Liver (tissue), 9 donors: ENCODE results near the gene SYK. TPM values are rescaled to one million over a fixed set of nuclear protein-coding genes. Genes with fewer than 3 reads are reported as not detected.

Source experiments
- DNase-seq: peaks from one replicate; pipeline ENCODE4 v3.0.0-alpha.2; 2017; ENCODE audit warnings: low spot score
- H3K27ac ChIP-seq, 2 donors: one replicate each; pipeline ENCODE4 v1.7.0; 2013; ENCODE audit warnings: inconsistent platforms in 2 of 2, low read length in 2 of 2, control low read depth in 1 of 2, low read depth in 1 of 2, mild to moderate bottlenecking in 1 of 2
- H3K27me3 ChIP-seq, 4 donors: one replicate each; pipeline versions ENCODE4 v1.6.1 to v1.7.0; 2013; ENCODE audit warnings: low read length in 3 of 4, inconsistent platforms in 1 of 4, mild to moderate bottlenecking in 1 of 4, moderate library complexity in 1 of 4; ENCODE audit not compliant: control insufficient read depth in 4 of 4, insufficient read depth in 4 of 4
- H3K36me3 ChIP-seq, 4 donors: one replicate each; pipeline versions ENCODE4 v1.6.1 to v1.7.0; 2013; ENCODE audit warnings: low read length in 3 of 4, mild to moderate bottlenecking in 3 of 4, low read depth in 1 of 4, moderate library complexity in 1 of 4; ENCODE audit not compliant: control insufficient read depth in 4 of 4, insufficient read depth in 3 of 4
- H3K4me1 ChIP-seq, 4 donors: one replicate each; pipeline versions ENCODE4 v1.6.1 to v1.7.0; 2013; ENCODE audit warnings: low read length in 3 of 4, mild to moderate bottlenecking in 3 of 4, moderate library complexity in 1 of 4; ENCODE audit not compliant: control insufficient read depth in 4 of 4, insufficient read depth in 4 of 4
- H3K4me3 ChIP-seq, 3 donors: one replicate each; pipeline versions ENCODE4 v1.6.1 to v1.7.0; 2013; ENCODE audit warnings: low read length in 3 of 3, control low read depth in 1 of 3, low read depth in 1 of 3, mild to moderate bottlenecking in 1 of 3
- H3K9ac ChIP-seq, 2 donors: one replicate each; pipeline ENCODE4 v1.7.0; 2013; ENCODE audit warnings: low read length in 2 of 2, mild to moderate bottlenecking in 2 of 2, moderate library complexity in 2 of 2, control low read depth in 1 of 2, low read depth in 1 of 2
- H3K9me3 ChIP-seq, 4 donors: one replicate each; pipeline versions ENCODE4 v1.6.1 to v1.7.0; 2013; ENCODE audit warnings: low read length in 3 of 4; ENCODE audit not compliant: control insufficient read depth in 4 of 4
- ATF3 ChIP-seq: IDR thresholded peaks from 2 replicates; pipeline ENCODE4 v1.6.1; 2016; ENCODE audit warnings: antibody characterized with exemption
- CTCF ChIP-seq: fragments of 150-350 bp; IDR thresholded peaks from 2 replicates; pipeline ENCODE4 v1.5.1; 2017; ENCODE audit warnings: improper control_type of control experiment, low read depth, low read length; ENCODE audit not compliant: missing input control
- EGR1 ChIP-seq, 2 donors: IDR thresholded peaks; 2 replicates each; pipeline ENCODE4 v1.6.1; 2016 to 2018; ENCODE audit warnings: antibody characterized with exemption in 2 of 2, low read depth in 2 of 2
- FOXA2 ChIP-seq: IDR thresholded peaks from 2 replicates; pipeline ENCODE4 v1.6.1; 2016; ENCODE audit warnings: antibody characterized with exemption
- GABPA ChIP-seq, 2 donors: IDR thresholded peaks in 1 of 2; conservative IDR thresholded peaks in 1 of 2; 2 replicates each; pipeline ENCODE4 v1.6.1; 2016; ENCODE audit warnings: antibody characterized with exemption in 2 of 2, mild to moderate bottlenecking in 1 of 2, moderate library complexity in 1 of 2
- HNF4A ChIP-seq, 2 donors: conservative IDR thresholded peaks; 2 replicates each; pipeline ENCODE4 v1.6.1; 2016; ENCODE audit warnings: antibody characterized with exemption in 2 of 2, mild to moderate bottlenecking in 2 of 2
- HNF4G ChIP-seq: IDR thresholded peaks from 2 replicates; pipeline ENCODE4 v1.6.1; 2016; ENCODE audit warnings: antibody characterized with exemption
- JUND ChIP-seq, 2 donors: IDR thresholded peaks; 2 replicates each; pipeline ENCODE4 v1.6.1; 2016; ENCODE audit warnings: antibody characterized with exemption in 2 of 2
- MAX ChIP-seq: IDR thresholded peaks from 2 replicates; pipeline ENCODE4 v1.6.1; 2016; ENCODE audit warnings: antibody characterized with exemption
- NR2F2 ChIP-seq: IDR thresholded peaks from 2 replicates; pipeline ENCODE4 v1.6.1; 2016; ENCODE audit warnings: antibody characterized with exemption
- RAD21 ChIP-seq, 2 donors: IDR thresholded peaks; 2 replicates each; pipeline ENCODE4 v1.6.1; 2016; ENCODE audit warnings: antibody characterized with exemption in 2 of 2, mild to moderate bottlenecking in 2 of 2
- REST ChIP-seq: IDR thresholded peaks from 2 replicates; pipeline ENCODE4 v1.6.1; 2016; ENCODE audit warnings: antibody characterized with exemption, mild to moderate bottlenecking
- RXRA ChIP-seq, 2 donors: IDR thresholded peaks; 2 replicates each; pipeline ENCODE4 v1.6.1; 2017 to 2018; ENCODE audit warnings: antibody characterized with exemption in 2 of 2, mild to moderate bottlenecking in 1 of 2
- SP1 ChIP-seq: IDR thresholded peaks from 2 replicates; pipeline ENCODE4 v1.6.1; 2018; ENCODE audit warnings: antibody characterized with exemption, mild to moderate bottlenecking
- TAF1 ChIP-seq: conservative IDR thresholded peaks from 2 replicates; pipeline ENCODE4 v1.6.1; 2016; ENCODE audit warnings: antibody characterized with exemption, mild to moderate bottlenecking
- YY1 ChIP-seq: IDR thresholded peaks from 2 replicates; pipeline ENCODE4 v1.6.1; 2016; ENCODE audit warnings: antibody characterized with exemption, mild to moderate bottlenecking
- ZBTB33 ChIP-seq: IDR thresholded peaks from 2 replicates; pipeline ENCODE4 v1.6.1; 2016; ENCODE audit warnings: antibody characterized with exemption
- WGBS: extraction: QIAGEN DNeasy Blood & Tissue Kit; methylation state at CpG from one replicate; pipeline ENCODE4 v1.1.7; 2013; 5-methylcytosine and 5-hydroxymethylcytosine counted together
- polyA plus RNA-seq, 2 donors: library from polyadenylated mRNA; stranded (reverse) in 1 of 2; unstranded in 1 of 2; fragments of 200-250 nt in 1 of 2; fragments of >200 nt in 1 of 2; fragmentation: Nextera tagmentation in 1 of 2; extraction: Ambion mirVana in 1 of 2; gene quantifications; one replicate each; pipeline versions ENCODE4 v1.2.1 to v1.2.3, GENCODE V29; 2013 to 2015
- total RNA-seq, 2 donors: library from RNA; depleted of rRNA; stranded (reverse); fragments of >200 nt; gene quantifications; one replicate each; pipeline ENCODE4 v1.2.3, GENCODE V29; 2014
- donor health status: healthy.
- donor health status: healthy.
- donor health status: healthy.
- donor health status: healthy.
- donor health status: healthy.

SYK gene
- total and polyA plus RNA-seq, 4 donors: 2.0 to 15.4 (median 4.1) TPM

- Histone ChIP-seq H3K4me3 (no peak overlapping the region), H3K27me3 (no peaks in the 10 kb centered on the region), H3K9me3 (peaks cover 0 to 5% (median 0%) of the 10 kb centered on the region in 4 donors), H3K27ac (no peak overlapping the region), H3K9ac (no peak overlapping the region), H3K4me1 (no peaks in the 10 kb centered on the region), H3K36me3 (peaks cover 0 to 14% (median 0%) of the 10 kb centered on the region in 4 donors)
- no peak for DNase-seq
- 98% methylated on average over 2 of the region's 2 CpGs for WGBS
- TF ChIP-seq RAD21 (IDR thresholded peaks at IDR 0.05) (no peak), EGR1 (IDR thresholded peaks at IDR 0.05; ENCODE audit: low read depth in 2 of 2) (no peak), HNF4A (conservative IDR thresholded peaks at IDR 0.05) (no peak), NR2F2 (no peak), SP1 (no peak), MAX (no peak), YY1 (no peak), REST (no peak), CTCF (no peak), ATF3 (no peak), GABPA (IDR thresholded peaks at IDR 0.05 in 1 of 2, conservative IDR thresholded peaks at IDR 0.05 in 1 of 2) (no peak), RXRA (IDR thresholded peaks at IDR 0.05) (no peak), HNF4G (no peak), ZBTB33 (no peak)
These were observed 82.0 kb downstream of the SYK start for GRCh38 chr9:90883661-90884060.

GRCh38 chr9:90884178-90884577 is 82.6 kb downstream of the SYK start:
- 77% methylated on average over 8 of the region's 8 CpGs for WGBS
- Histone ChIP-seq H3K4me3 (no peak overlapping the region), H3K27ac (no peak overlapping the region), H3K36me3 (peaks cover 0 to 11% (median 0%) of the 10 kb centered on the region in 4 donors), H3K9me3 (peaks cover 0 to 5% (median 0%) of the 10 kb centered on the region in 4 donors), H3K9ac (no peak overlapping the region), H3K27me3 (no peaks in the 10 kb centered on the region), H3K4me1 (no peaks in the 10 kb centered on the region)
- no peak for DNase-seq
- TF ChIP-seq REST: no peak
- no peak for TF ChIP-seq FOXA2
- no peak for TF ChIP-seq ATF3
- no peak for TF ChIP-seq GABPA (IDR thresholded peaks at IDR 0.05 in 1 of 2, conservative IDR thresholded peaks at IDR 0.05 in 1 of 2)
- no peak for TF ChIP-seq TAF1
- TF ChIP-seq EGR1 (IDR thresholded peaks at IDR 0.05; ENCODE audit: low read depth in 2 of 2): no peak
- no peak for TF ChIP-seq JUND (IDR thresholded peaks at IDR 0.05)
- TF ChIP-seq HNF4G: no peak
- no peak for TF ChIP-seq RXRA (IDR thresholded peaks at IDR 0.05)
- no peak for TF ChIP-seq YY1
- TF ChIP-seq MAX: no peak
- TF ChIP-seq CTCF: no peak
